AG08396 (cell line): ENCODE measurements around the gene C6orf47.

Experiments
- DNase-seq: peaks from one replicate; pipeline ENCODE4 v3.0.0; 2012; ENCODE audit warnings: low spot score, mixed read lengths

Gene C6orf47

GRCh38 chr6:31614684-31615578, 45.6 kb downstream of the C6orf47 start, which contains the start of gene AIF1:
Gene AIF1, plus strand, starts transcription at chr6:31615234. Its CDS starts 96 bp downstream, at chr6:31615330.
- DNase-seq = no peak

DNA sequence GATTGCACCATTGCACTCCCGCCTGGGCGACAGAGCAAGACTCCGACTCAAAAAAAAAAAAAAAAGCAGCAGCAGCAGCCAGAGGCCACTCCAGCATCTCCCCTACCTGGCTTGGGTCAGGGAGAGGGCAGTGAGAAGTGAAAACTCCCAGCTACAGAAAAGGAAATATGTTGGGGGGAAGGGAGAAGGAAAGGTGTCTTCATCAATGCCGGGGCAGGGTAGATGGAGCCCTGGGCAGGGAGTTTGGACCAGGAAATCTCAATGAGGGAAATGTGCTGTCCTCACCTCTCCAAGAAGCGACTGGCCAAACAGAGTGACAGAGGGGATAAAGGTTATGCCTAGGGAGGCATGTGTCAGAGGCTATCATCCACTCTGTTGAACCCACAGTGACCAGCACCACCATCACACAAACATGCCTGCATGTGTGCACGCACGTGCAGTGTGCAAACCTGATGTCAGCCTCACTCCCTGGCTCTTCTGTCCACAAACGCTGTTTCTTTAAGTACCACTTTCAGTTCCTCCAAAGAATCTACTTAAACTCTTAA, 46.4 kb downstream of the C6orf47 start:
- DNase-seq = no peak

GRCh38 chr6:31610968-31611367, 49.6 kb downstream of the C6orf47 start:
- no peak for DNase-seq

- DNase-seq = no peak
Measured at GRCh38 chr6:31609519-31610406, 50.8 kb downstream of the C6orf47 start.
